Measurements from ENCODE around the gene ELL2.

GRCh38 chr5:95976606-95977005 is 15.0 kb upstream of the ELL2 start:
- TF ChIP-seq CTCF (IDR thresholded peaks at IDR 0.05 in 8 of 11, conservative IDR thresholded peaks at IDR 0.05 in 3 of 11) (no peak), POLR2A (IDR thresholded peaks at IDR 0.05) (no peak)
